Mammary epithelial cell (primary cell): ENCODE results near the gene VWA8.

Experiments
- CTCF ChIP-seq, 2 donors: IDR thresholded peaks in 1 of 2; conservative IDR thresholded peaks in 1 of 2; 2 replicates each; pipeline ENCODE4 v1.5.1; 2011 to 2012; ENCODE audit warnings: inconsistent platforms in 2 of 2, low read length in 2 of 2, mild to moderate bottlenecking in 2 of 2, control low read depth in 1 of 2, low read depth in 1 of 2; ENCODE audit not compliant: insufficient read depth in 1 of 2; ENCODE audit errors: extremely low read depth in 1 of 2
- EZH2 ChIP-seq: IDR thresholded peaks from 2 replicates; pipeline ENCODE4 v1.6.1; 2012; ENCODE audit warnings: low read length, inconsistent platforms, borderline replicate concordance

- TF ChIP-seq CTCF (conservative IDR thresholded peaks at IDR 0.05 in 1 of 2, IDR thresholded peaks at IDR 0.05 in 1 of 2; ENCODE audit: extremely low read depth in 1 of 2, insufficient read depth in 1 of 2, low read depth in 1 of 2, low read length in 2 of 2) (no peak), EZH2 (no peak)
These were observed 46.9 kb upstream of the VWA8 start for GRCh38 chr13:42007844-42008243.
